Activated B cell treated with CpG ODN at 0.5 μM for 24 hours (primary cell): ENCODE measurements around the gene MARCKS. TPM values are rescaled to one million over a fixed set of nuclear protein-coding genes. Genes with fewer than 3 reads are reported as not detected.

ENCODE experiments used
- ATAC-seq: fragments of 200-7000 bp; cut with Tn5 transposase; one replicate; pipeline ENCODE4 v1.10.0; 2021; ENCODE audit warnings: low read depth, mild to moderate bottlenecking, moderate library complexity
- CTCF ChIA-PET: fragments of 350-600 bp; sonication (Branson Sonifier 250); formaldehyde crosslinking; loops from one replicate; lab custom pipeline; 2021; ENCODE audit warnings: antibody characterized with exemption; lab: Charles Lee
- POLR2A ChIA-PET: fragments of 350-600 bp; sonication (Branson Sonifier 250); formaldehyde crosslinking; loops from one replicate; lab custom pipeline; 2021; ENCODE audit warnings: antibody characterized with exemption; lab: Charles Lee
- DNase-seq: peaks from one replicate; pipeline ENCODE4 v3.0.0; 2022
- H3K27ac Mint-ChIP-seq: one replicate; pipeline ENCODE4 v1.8.0; 2020; ENCODE audit warnings: mixed read lengths
- H3K27me3 Mint-ChIP-seq: one replicate; pipeline ENCODE4 v1.8.0; 2021; ENCODE audit warnings: mixed read lengths
- H3K36me3 Mint-ChIP-seq: one replicate; pipeline ENCODE4 v1.8.0; 2021; ENCODE audit warnings: low read depth, mixed read lengths
- H3K4me1 Mint-ChIP-seq: one replicate; pipeline ENCODE4 v1.8.0; 2021; ENCODE audit warnings: mixed read lengths
- H3K4me3 Mint-ChIP-seq: one replicate; pipeline ENCODE4 v1.8.0; 2020; ENCODE audit warnings: mild to moderate bottlenecking, mixed read lengths
- H3K9me3 Mint-ChIP-seq: one replicate; pipeline ENCODE4 v1.8.0; 2020; ENCODE audit warnings: mixed read lengths
- CTCF ChIP-seq: fragments of 200-600 bp; IDR thresholded peaks from one replicate; pipeline ENCODE4 v1.8.0; 2022; ENCODE audit warnings: antibody characterized with exemption, mild to moderate bottlenecking
- intact Hi-C: fragments of 100-400 bp; cut with micrococcal nuclease; formaldehyde crosslinking; loops from one replicate; pipeline ENCODE4 v1.15.1; 2024
- total RNA-seq: library from RNA; stranded (reverse); gene quantifications from 2 replicates; pipeline ENCODE4 v1.2.3, GENCODE V29; 2022

MARCKS gene
- total RNA-seq, 1 donor from 2014 or later: 100 TPM

- no peaks in the 10 kb centered on the region for H3K9me3 Mint-ChIP-seq
- no peak overlapping the region for H3K4me3 Mint-ChIP-seq
- ATAC-seq: peak; percentile 100
- peaks cover 5% of the 10 kb centered on the region for H3K27me3 Mint-ChIP-seq
- peaks cover 7% of the 10 kb centered on the region for H3K4me1 Mint-ChIP-seq
- TF ChIP-seq CTCF: no peak
- H3K27ac Mint-ChIP-seq: no peak overlapping the region
- POLR2A ChIA-PET: interaction anchor here (1.2 to 1.6 kb wide), 2 partner anchors 21 to 573 kb away, joined by 3 to 9 read pairs; no protein-coding TSS in a partner anchor
- intact Hi-C loops: loop anchor here (1.0 to 5.0 kb wide), 7 partner anchors 20 to 1699 kb away; no protein-coding TSS in a partner anchor
- DNase-seq: no peak
- H3K36me3 Mint-ChIP-seq: no peaks in the 10 kb centered on the region
- CTCF ChIA-PET: interaction anchor here (0.6 to 3.3 kb wide), 30 partner anchors 9 to 1717 kb away, joined by 3 to 48 read pairs (median 4); no protein-coding TSS in a partner anchor
Observed at GRCh38 chr6:113879186-113880096, 22.3 kb downstream of the MARCKS start.

- no peaks in the 10 kb centered on the region for H3K9me3 Mint-ChIP-seq
- H3K27ac Mint-ChIP-seq: no peak overlapping the region
- intact Hi-C loops: no loop called here
- H3K4me1 Mint-ChIP-seq: peaks cover 7% of the 10 kb centered on the region
- no peak overlapping the region for H3K4me3 Mint-ChIP-seq
- ChIA-PET CTCF (interaction anchor here (1.5 to 3.3 kb wide), 2 partner anchors 23 to 1099 kb away, joined by 7 to 22 read pairs; no protein-coding TSS in a partner anchor), POLR2A (no interaction called here)
- DNase-seq (no peak), ATAC-seq (no peak)
- no peak for TF ChIP-seq CTCF
- H3K27me3 Mint-ChIP-seq: peaks cover 5% of the 10 kb centered on the region
- H3K36me3 Mint-ChIP-seq: no peaks in the 10 kb centered on the region
Observed at GRCh38 chr6:113881478-113881980, 24.4 kb downstream of the MARCKS start.

- Mint-ChIP-seq H3K9me3 (no peaks in the 10 kb centered on the region), H3K27me3 (peaks cover 5% of the 10 kb centered on the region), H3K36me3 (no peaks in the 10 kb centered on the region), H3K4me1 (peaks cover 7% of the 10 kb centered on the region), H3K4me3 (no peak overlapping the region), H3K27ac (no peak overlapping the region)
- no peak for TF ChIP-seq CTCF
- ChIA-PET POLR2A (no interaction called here), CTCF (no interaction called here)
- no peak for DNase-seq
- ATAC-seq: no peak
- intact Hi-C loops: no loop called here
Observed at GRCh38 chr6:113882336-113883022, 25.3 kb downstream of the MARCKS start.

- no peak overlapping the region for H3K27ac Mint-ChIP-seq
- DNase-seq: no peak
- no peaks in the 10 kb centered on the region for H3K9me3 Mint-ChIP-seq
- no peak overlapping the region for H3K4me3 Mint-ChIP-seq
- POLR2A ChIA-PET: no interaction called here
- peaks cover 5% of the 10 kb centered on the region for H3K27me3 Mint-ChIP-seq
- TF ChIP-seq CTCF: no peak
- ATAC-seq: no peak
- no peaks in the 10 kb centered on the region for H3K36me3 Mint-ChIP-seq
- CTCF ChIA-PET: interaction anchor here (1.5 kb wide), 1 partner anchor 1704 kb away, joined by 3 read pairs; no protein-coding TSS in a partner anchor
- intact Hi-C loops: no loop called here
- H3K4me1 Mint-ChIP-seq: peaks cover 5% of the 10 kb centered on the region
Observed at GRCh38 chr6:113884011-113884410, 26.9 kb downstream of the MARCKS start.
